GM12875 (cell line): ENCODE measurements around the gene ADCY9.

Experiments used
- H3K4me3 ChIP-seq: one replicate; pipeline ENCODE4 v1.5.1; 2011; ENCODE audit warnings: low read depth, low read length, control low read depth
- TF ChIP-seq, protein P1 (sequence below): IDR thresholded peaks from 2 replicates; pipeline ENCODE4 v1.5.1; 2011; ENCODE audit warnings: low read depth, mild to moderate bottlenecking, control low read depth, inconsistent platforms, low read length, moderate library complexity, borderline replicate concordance; ENCODE audit not compliant: insufficient read depth

ADCY9 gene

DNA sequence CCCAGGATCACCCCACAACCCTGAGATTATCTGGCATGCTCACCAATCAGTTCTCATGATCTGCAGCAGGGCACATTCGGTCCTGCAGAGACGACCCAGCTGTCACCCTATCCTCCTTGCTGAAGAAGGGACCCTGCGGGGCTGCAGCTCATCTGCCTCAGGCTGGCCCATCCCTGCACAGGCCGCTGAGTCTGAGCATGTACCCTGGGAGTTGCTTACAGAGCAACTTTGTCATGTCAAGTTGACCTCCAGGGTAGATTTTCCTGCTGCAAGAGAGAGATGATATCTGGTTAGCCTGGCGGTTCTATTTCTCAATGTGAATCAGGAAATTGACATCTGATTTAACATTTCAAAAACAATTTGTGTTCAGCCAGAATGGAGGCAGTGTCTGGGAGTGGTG is 36.0 kb upstream of the ADCY9 start:
- TF ChIP-seq, protein P1, sequence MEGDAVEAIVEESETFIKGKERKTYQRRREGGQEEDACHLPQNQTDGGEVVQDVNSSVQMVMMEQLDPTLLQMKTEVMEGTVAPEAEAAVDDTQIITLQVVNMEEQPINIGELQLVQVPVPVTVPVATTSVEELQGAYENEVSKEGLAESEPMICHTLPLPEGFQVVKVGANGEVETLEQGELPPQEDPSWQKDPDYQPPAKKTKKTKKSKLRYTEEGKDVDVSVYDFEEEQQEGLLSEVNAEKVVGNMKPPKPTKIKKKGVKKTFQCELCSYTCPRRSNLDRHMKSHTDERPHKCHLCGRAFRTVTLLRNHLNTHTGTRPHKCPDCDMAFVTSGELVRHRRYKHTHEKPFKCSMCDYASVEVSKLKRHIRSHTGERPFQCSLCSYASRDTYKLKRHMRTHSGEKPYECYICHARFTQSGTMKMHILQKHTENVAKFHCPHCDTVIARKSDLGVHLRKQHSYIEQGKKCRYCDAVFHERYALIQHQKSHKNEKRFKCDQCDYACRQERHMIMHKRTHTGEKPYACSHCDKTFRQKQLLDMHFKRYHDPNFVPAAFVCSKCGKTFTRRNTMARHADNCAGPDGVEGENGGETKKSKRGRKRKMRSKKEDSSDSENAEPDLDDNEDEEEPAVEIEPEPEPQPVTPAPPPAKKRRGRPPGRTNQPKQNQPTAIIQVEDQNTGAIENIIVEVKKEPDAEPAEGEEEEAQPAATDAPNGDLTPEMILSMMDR: no peak
- no peak overlapping the region for H3K4me3 ChIP-seq

DNA sequence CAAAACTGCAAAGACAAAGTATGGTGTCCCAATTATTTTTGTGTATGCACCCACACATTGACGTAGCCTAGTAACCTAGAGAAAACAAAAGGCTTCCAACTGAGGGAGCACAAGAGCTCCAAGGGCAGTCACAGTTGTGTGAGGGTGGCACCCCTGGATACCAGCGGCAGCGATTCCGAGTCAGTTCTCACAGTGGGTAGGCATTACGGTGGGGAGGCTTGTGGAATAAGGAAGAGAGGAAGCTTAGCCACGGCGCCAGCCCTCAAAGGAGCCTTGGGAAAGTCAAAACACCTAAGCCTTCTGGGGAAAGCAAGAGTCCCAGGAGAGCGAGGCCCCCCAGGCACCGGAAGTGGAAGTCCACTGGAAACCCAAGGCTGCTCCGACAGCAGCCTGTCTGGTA is 31.0 kb upstream of the ADCY9 start:
- TF ChIP-seq, protein P1: no peak
- no peak overlapping the region for H3K4me3 ChIP-seq

DNA sequence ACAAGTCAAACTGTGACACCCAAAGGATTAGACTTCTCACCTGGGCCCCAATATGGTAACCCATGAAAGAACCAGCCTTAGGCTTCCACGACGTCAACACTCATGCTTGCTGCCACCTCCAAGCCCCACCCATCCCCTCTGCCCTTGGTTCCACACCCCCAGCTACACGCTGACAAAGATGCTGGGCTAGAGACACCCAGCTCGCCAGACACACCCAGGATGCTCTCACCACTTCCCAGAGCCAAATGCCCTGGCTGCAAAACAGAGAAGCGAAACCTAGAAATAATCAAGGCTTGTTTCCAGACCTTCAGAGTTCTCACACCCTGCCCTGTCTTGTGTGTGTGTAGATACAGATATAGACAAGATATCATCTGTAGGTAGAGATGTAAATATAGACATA is 26.0 kb upstream of the ADCY9 start:
- TF ChIP-seq, protein P1: no peak
- H3K4me3 ChIP-seq: no peak overlapping the region

DNA sequence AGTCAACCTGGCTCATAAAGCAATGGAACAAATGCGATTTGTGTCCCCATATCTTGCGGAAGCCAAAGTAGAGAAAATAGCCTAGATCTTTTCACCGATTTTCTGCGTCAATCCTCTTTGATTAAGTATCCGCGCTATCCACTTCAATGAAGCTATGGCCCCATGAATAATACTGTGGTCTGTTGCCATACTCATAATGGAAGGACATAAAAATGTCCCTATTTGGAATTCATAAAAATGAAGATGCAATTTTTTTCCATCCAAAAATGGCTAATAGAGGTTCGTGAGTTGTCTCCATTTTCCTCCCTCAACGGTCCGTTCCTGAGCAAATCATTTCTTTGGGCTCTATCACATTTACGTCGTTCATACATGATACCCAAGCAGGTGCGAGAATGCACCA is 25.4 kb upstream of the ADCY9 start:
- TF ChIP-seq, protein P1: no peak
- H3K4me3 ChIP-seq: no peak overlapping the region

DNA sequence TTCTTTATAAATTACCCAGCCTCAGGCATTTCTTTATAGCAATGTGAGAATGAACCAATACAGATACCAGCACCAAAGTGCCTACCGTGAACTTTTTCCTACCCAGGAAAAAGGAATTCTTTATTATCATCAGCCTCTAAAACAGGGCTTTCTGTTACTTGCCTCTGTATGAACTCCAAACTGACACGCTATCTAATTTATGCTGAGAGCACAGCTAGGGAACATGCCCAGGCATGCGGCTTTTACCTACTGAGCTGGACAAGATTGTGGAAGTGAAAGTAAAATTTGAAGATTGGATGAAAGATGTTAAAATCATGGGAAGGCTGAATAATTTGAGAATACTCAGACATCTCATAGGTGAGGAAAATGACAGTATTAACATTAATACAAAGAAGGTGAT is 24.4 kb upstream of the ADCY9 start:
- H3K4me3 ChIP-seq: no peak overlapping the region
- TF ChIP-seq, protein P1: no peak

DNA sequence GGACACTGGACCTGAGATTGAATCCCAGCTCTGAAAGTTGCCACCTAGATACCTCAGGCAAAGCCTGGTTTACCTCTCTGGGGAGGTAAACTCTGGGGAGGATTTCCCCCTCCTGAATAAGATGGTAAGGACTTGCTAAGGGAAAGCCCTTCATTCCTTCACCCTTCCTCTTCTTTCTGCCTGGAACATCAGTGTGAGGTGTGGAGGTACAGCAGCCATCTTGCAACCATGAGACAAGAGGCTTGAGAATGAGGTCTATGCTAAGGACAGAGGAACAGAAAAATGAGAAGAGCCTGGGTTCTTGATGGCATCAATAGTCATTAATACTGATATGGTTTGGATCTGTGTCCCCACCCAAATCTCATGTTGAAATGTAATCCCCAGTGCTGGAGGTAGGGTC is 23.7 kb upstream of the ADCY9 start:
- no peak overlapping the region for H3K4me3 ChIP-seq
- TF ChIP-seq, protein P1: no peak

DNA sequence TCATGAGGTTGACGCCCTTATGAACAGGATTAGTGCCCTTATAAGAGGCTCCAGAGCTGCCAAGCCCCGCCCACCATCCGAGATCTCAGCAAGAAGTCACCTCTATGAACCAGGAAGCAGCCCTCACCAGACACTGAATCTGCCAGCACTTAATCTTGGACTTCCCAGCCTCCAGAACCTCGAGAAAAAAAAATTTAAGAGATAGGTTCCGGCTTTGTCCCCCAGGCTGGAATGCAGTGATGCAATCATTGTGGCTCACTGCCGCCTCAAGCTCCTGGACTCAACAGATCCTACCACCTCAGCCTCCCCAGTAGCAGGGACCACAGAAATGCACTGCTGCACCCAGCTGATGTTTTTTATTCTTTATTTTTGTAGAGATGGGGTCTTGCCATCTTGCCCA is 22.5 kb upstream of the ADCY9 start:
- no peak overlapping the region for H3K4me3 ChIP-seq
- TF ChIP-seq, protein P1: no peak
